Astrocyte (in vitro differentiated cells and primary cell): ENCODE data around the gene SNCG. TPM values are rescaled to one million over a fixed set of nuclear protein-coding genes. Genes with fewer than 3 reads are reported as not detected.
A peak's percentile ranks its signal among the peaks of the same experiment; 100 is the strongest.

Source experiments
- DNase-seq: peaks from one replicate; pipeline ENCODE4 v3.0.0-alpha.2; 2010; ENCODE audit warnings: low read depth
- FAIRE-seq: peaks from 2 replicates; lab custom pipeline; 2011; peaks lifted over from hg19 to GRCh38; lab: Jason Lieb, UNC
- H2AFZ ChIP-seq: 2 replicates; pipeline ENCODE4 v1.6.0; 2012; ENCODE audit warnings: low read depth, low read length, inconsistent platforms
- H3K27ac ChIP-seq: 2 replicates; pipeline ENCODE4 v1.5.1; 2011; ENCODE audit warnings: low read depth, low read length, inconsistent platforms
- H3K27me3 ChIP-seq: 2 replicates; pipeline ENCODE4 v1.6.0; 2011; ENCODE audit warnings: low read length, inconsistent platforms; ENCODE audit not compliant: insufficient read depth
- H3K36me3 ChIP-seq: 2 replicates; pipeline ENCODE4 v1.5.1; 2011; ENCODE audit warnings: low read length, inconsistent platforms; ENCODE audit not compliant: insufficient read depth
- H3K4me1 ChIP-seq: 2 replicates; pipeline ENCODE4 v1.5.1; 2011; ENCODE audit warnings: low read length, inconsistent platforms; ENCODE audit not compliant: insufficient read depth
- H3K4me2 ChIP-seq: 2 replicates; pipeline ENCODE4 v1.6.0; 2012; ENCODE audit warnings: low read length, inconsistent platforms
- H3K4me3 ChIP-seq: 2 replicates; pipeline ENCODE4 v1.5.1; 2011; ENCODE audit warnings: low read depth, mild to moderate bottlenecking, low read length, inconsistent platforms; ENCODE audit not compliant: insufficient read depth
- H3K79me2 ChIP-seq: 2 replicates; pipeline ENCODE4 v1.6.0; 2012; ENCODE audit warnings: mild to moderate bottlenecking, low read length, inconsistent platforms; ENCODE audit not compliant: insufficient read depth
- H3K9ac ChIP-seq: 2 replicates; pipeline ENCODE4 v1.6.0; 2012; ENCODE audit warnings: mild to moderate bottlenecking, low read length, inconsistent platforms
- H3K9me3 ChIP-seq: 2 replicates; pipeline ENCODE4 v1.5.1; 2012; ENCODE audit warnings: low read depth, mild to moderate bottlenecking, low read length, inconsistent platforms; ENCODE audit not compliant: insufficient read depth
- H4K20me1 ChIP-seq: 2 replicates; pipeline ENCODE4 v1.6.0; 2012; ENCODE audit warnings: low read length, inconsistent platforms; ENCODE audit not compliant: insufficient read depth
- H3K27ac Mint-ChIP-seq: one replicate; pipeline ENCODE4 v1.8.0; 2021; ENCODE audit warnings: mild to moderate bottlenecking, mixed read lengths; ENCODE audit not compliant: unreplicated experiment
- H3K27me3 Mint-ChIP-seq: one replicate; pipeline ENCODE4 v1.8.0; 2021; ENCODE audit warnings: low read depth, mixed read lengths; ENCODE audit not compliant: unreplicated experiment
- H3K36me3 Mint-ChIP-seq: one replicate; pipeline ENCODE4 v1.8.0; 2021; ENCODE audit warnings: low read depth, mixed read lengths; ENCODE audit not compliant: unreplicated experiment
- H3K4me1 Mint-ChIP-seq: one replicate; pipeline ENCODE4 v1.8.0; 2021; ENCODE audit warnings: low read depth, mixed read lengths; ENCODE audit not compliant: unreplicated experiment
- H3K4me3 Mint-ChIP-seq: one replicate; pipeline ENCODE4 v1.8.0; 2021; ENCODE audit warnings: mild to moderate bottlenecking, moderate library complexity, mixed read lengths; ENCODE audit not compliant: unreplicated experiment
- H3K9me3 Mint-ChIP-seq: one replicate; pipeline ENCODE4 v1.8.0; 2021; ENCODE audit warnings: mild to moderate bottlenecking, mixed read lengths; ENCODE audit not compliant: unreplicated experiment
- CTCF ChIP-seq: IDR thresholded peaks from 2 replicates; pipeline ENCODE4 v1.5.1; 2011; ENCODE audit warnings: low read depth, mild to moderate bottlenecking, inconsistent platforms, low read length, moderate library complexity; ENCODE audit not compliant: insufficient read depth
- EZH2 ChIP-seq: IDR thresholded peaks from 2 replicates; pipeline ENCODE4 v1.6.1; 2012; ENCODE audit warnings: mild to moderate bottlenecking, low read length, inconsistent platforms; ENCODE audit not compliant: insufficient read depth
- total RNA-seq: library from RNA; stranded (reverse); gene quantifications from 2 replicates; pipeline ENCODE4 v1.2.1, GENCODE V29; 2021

Gene SNCG
- total RNA-seq, 1 donor from 2014 or later, result 3.0 TPM

GRCh38 chr10:86965986-86966654 is 7.7 kb downstream of the SNCG start:
- H3K27me3 Mint-ChIP-seq, result peaks cover 12% of the 10 kb centered on the region
- Histone ChIP-seq H3K27me3 (no peaks in the 10 kb centered on the region), H4K20me1 (no peaks in the 10 kb centered on the region), H3K79me2 (no peaks in the 10 kb centered on the region), H3K9me3 (no peaks in the 10 kb centered on the region), H3K36me3 (no peaks in the 10 kb centered on the region), H3K9ac (no peak overlapping the region), H2AFZ (peak overlapping the region; percentile 92), H3K4me2 (peak overlapping the region; percentile 57), H3K27ac (no peak overlapping the region), H3K4me1 (peaks cover 35% of the 10 kb centered on the region), H3K4me3 (no peak overlapping the region)
- no peaks in the 10 kb centered on the region for H3K9me3 Mint-ChIP-seq
- H3K4me3 Mint-ChIP-seq, result no peak overlapping the region
- no peak for TF ChIP-seq CTCF
- no peak for TF ChIP-seq EZH2
- no peak overlapping the region for H3K27ac Mint-ChIP-seq
- H3K4me1 Mint-ChIP-seq, result peaks cover 9% of the 10 kb centered on the region
- no peak for FAIRE-seq
- DNase-seq, result no peak
- peaks cover 3% of the 10 kb centered on the region for H3K36me3 Mint-ChIP-seq

- Histone ChIP-seq H3K4me3 (no peak overlapping the region), H3K27ac (no peak overlapping the region), H3K9me3 (no peaks in the 10 kb centered on the region), H3K27me3 (no peaks in the 10 kb centered on the region), H3K79me2 (no peaks in the 10 kb centered on the region), H2AFZ (no peak overlapping the region), H3K4me1 (peaks cover 44% of the 10 kb centered on the region), H3K4me2 (peak overlapping the region; percentile 95), H3K36me3 (no peaks in the 10 kb centered on the region), H4K20me1 (no peaks in the 10 kb centered on the region), H3K9ac (no peak overlapping the region)
- FAIRE-seq (no peak), DNase-seq (no peak)
- H3K27ac Mint-ChIP-seq, result no peak overlapping the region
- no peaks in the 10 kb centered on the region for H3K9me3 Mint-ChIP-seq
- TF ChIP-seq EZH2 (no peak), CTCF (no peak)
- peaks cover 14% of the 10 kb centered on the region for H3K4me1 Mint-ChIP-seq
- peaks cover 20% of the 10 kb centered on the region for H3K27me3 Mint-ChIP-seq
- H3K4me3 Mint-ChIP-seq, result no peak overlapping the region
- peaks cover 3% of the 10 kb centered on the region for H3K36me3 Mint-ChIP-seq
Measured at GRCh38 chr10:86967481-86967941, 9.1 kb downstream of the SNCG start.

GRCh38 chr10:86968271-86968993 is 10.0 kb downstream of the SNCG start, which contains the start of gene ADIRF:
TSS of gene ADIRF (plus strand) at chr10:86968482. CDS start at chr10:86968545, 63 bp downstream.
- FAIRE-seq, result no peak
- Histone ChIP-seq H3K4me1 (peaks cover 44% of the 10 kb centered on the region), H3K27ac (no peak within 1 kb of the TSS), H3K27me3 (no peaks in the 10 kb centered on the region), H3K36me3 (no peaks in the 10 kb centered on the region), H2AFZ (peak within 1 kb of the TSS; percentile 2), H3K4me3 (peak within 1 kb of the TSS; percentile 41), H3K4me2 (peak within 1 kb of the TSS; percentile 95), H3K9ac (peak within 1 kb of the TSS; percentile 93), H3K9me3 (no peaks in the 10 kb centered on the region), H4K20me1 (no peaks in the 10 kb centered on the region), H3K79me2 (no peaks in the 10 kb centered on the region)
- no peak for DNase-seq
- H3K9me3 Mint-ChIP-seq, result no peaks in the 10 kb centered on the region
- no peak within 1 kb of the TSS for H3K27ac Mint-ChIP-seq
- TF ChIP-seq CTCF (no peak), EZH2 (peak; percentile 65)
- H3K36me3 Mint-ChIP-seq, result peaks cover 3% of the 10 kb centered on the region
- H3K4me3 Mint-ChIP-seq, result no peak within 1 kb of the TSS
- H3K4me1 Mint-ChIP-seq, result peaks cover 14% of the 10 kb centered on the region
- H3K27me3 Mint-ChIP-seq, result peaks cover 27% of the 10 kb centered on the region
